Caco-2 (cell line): ENCODE results near the gene GRK5. TPM values are rescaled to one million over a fixed set of nuclear protein-coding genes. Genes with fewer than 3 reads are reported as not detected.

ENCODE experiments used
- BruUV-seq: library from RNA; stranded (reverse); fragments of 400-500 nt; replicated peaks from 2 replicates; lab custom pipeline; 2021; lab: Mats Ljungman, UMichigan
- CTCF ChIA-PET: fragments of 300-600 bp; sonication (Branson Sonifier 250); formaldehyde crosslinking; loops from one replicate; lab custom pipeline; 2022; ENCODE audit warnings: antibody characterized with exemption; lab: Charles Lee
- POLR2A ChIA-PET: fragments of 300-600 bp; sonication (Branson Sonifier 250); formaldehyde crosslinking; loops from one replicate; lab custom pipeline; 2022; ENCODE audit warnings: antibody characterized with exemption; lab: Charles Lee
- DNase-seq, 2 experiments: peaks; one replicate each; pipeline versions ENCODE4 v3.0.0 to v3.0.0-alpha.2; 2020 to 2022
- H3K27me3 ChIP-seq: replicated peaks from 2 replicates; pipeline ENCODE4 v1.6.0; 2011; ENCODE audit warnings: low read length; ENCODE audit not compliant: control insufficient read depth, insufficient read depth
- H3K36me3 ChIP-seq: 2 replicates; pipeline ENCODE4 v1.5.1; 2011; ENCODE audit warnings: low read length; ENCODE audit not compliant: control insufficient read depth, insufficient read depth
- H3K4me1 ChIP-seq: fragments of 250-450 bp; sonication (Bioruptor Pico); 2 replicates; pipeline ENCODE4 v1.5.1; 2020; ENCODE audit warnings: mild to moderate bottlenecking
- H3K4me3 ChIP-seq: 2 replicates; pipeline ENCODE4 v1.5.1; 2011; ENCODE audit warnings: low read depth, mild to moderate bottlenecking, control low read depth, low read length
- H3K9me3 ChIP-seq: fragments of 250-450 bp; sonication (Bioruptor Pico); 2 replicates; pipeline ENCODE4 v1.5.1; 2020; ENCODE audit warnings: mild to moderate bottlenecking, moderate library complexity
- H3K27ac Mint-ChIP-seq: one replicate; pipeline ENCODE4 v1.8.0; 2022; ENCODE audit warnings: mixed read lengths; ENCODE audit not compliant: unreplicated experiment
- H3K27me3 Mint-ChIP-seq: one replicate; pipeline ENCODE4 v1.8.0; 2022; ENCODE audit warnings: mixed read lengths; ENCODE audit not compliant: insufficient read depth, unreplicated experiment
- H3K36me3 Mint-ChIP-seq: one replicate; pipeline ENCODE4 v1.8.0; 2022; ENCODE audit warnings: mild to moderate bottlenecking, mixed read lengths; ENCODE audit not compliant: insufficient read depth, unreplicated experiment
- H3K4me1 Mint-ChIP-seq: one replicate; pipeline ENCODE4 v1.8.0; 2022; ENCODE audit warnings: low read depth, mixed read lengths; ENCODE audit not compliant: unreplicated experiment
- H3K4me3 Mint-ChIP-seq: one replicate; pipeline ENCODE4 v1.8.0; 2022; ENCODE audit warnings: mild to moderate bottlenecking, moderate library complexity, mixed read lengths; ENCODE audit not compliant: unreplicated experiment
- H3K9me3 Mint-ChIP-seq: one replicate; pipeline ENCODE4 v1.8.0; 2022; ENCODE audit warnings: mixed read lengths; ENCODE audit not compliant: unreplicated experiment
- intact Hi-C: fragments of 100-400 bp; cut with micrococcal nuclease; formaldehyde crosslinking; loops from one replicate; pipeline ENCODE4 v1.10.0; 2022; ENCODE audit not compliant: unreplicated experiment
- total RNA-seq: library from RNA; stranded (reverse); gene quantifications from 2 replicates; pipeline ENCODE4 v1.2.3, GENCODE V29; 2022
- TF ChIP-seq, protein P1 (sequence below), 2 experiments: fragments of 200-600 bp in 1 of 2; IDR thresholded peaks; 1 replicate in 1 of 2; 2 replicates in 1 of 2; pipeline versions ENCODE4 v1.5.1 to v1.8.0; 2011 to 2022; ENCODE audit warnings: antibody characterized with exemption in 1 of 2, control low read depth in 1 of 2, inconsistent platforms in 1 of 2, low read depth in 1 of 2, low read length in 1 of 2, mild to moderate bottlenecking in 1 of 2, moderate library complexity in 1 of 2; ENCODE audit not compliant: insufficient read depth in 1 of 2, severe bottlenecking in 1 of 2, unreplicated experiment in 1 of 2

GRK5 gene
- total RNA-seq, 1 experiment from 2014 or later = 7.7 TPM

DNA sequence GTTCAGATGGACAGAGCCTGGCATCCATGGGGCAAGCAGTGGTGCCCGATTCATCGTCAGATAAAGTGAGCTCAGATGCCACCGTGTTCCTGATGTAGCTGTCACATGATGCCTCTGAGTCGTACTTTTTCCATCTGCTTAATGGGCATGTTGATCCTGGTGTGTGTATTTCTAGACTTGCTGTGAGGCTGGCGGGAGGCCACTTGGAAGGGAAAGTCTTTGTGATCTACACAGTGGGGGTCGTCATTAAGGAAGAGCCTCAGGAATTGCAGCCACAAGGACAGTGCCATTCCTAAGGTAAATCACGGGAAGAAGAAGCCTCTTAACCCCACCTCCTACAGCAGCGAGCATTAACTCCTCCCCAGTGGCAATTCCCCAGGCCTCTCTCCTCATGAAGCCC, 272.2 kb downstream of the GRK5 start:
- Histone ChIP-seq H3K27me3 (no peaks in the 10 kb centered on the region), H3K9me3 (no peaks in the 10 kb centered on the region), H3K4me1 (no peaks in the 10 kb centered on the region), H3K4me3 (no peak overlapping the region), H3K36me3 (no peaks in the 10 kb centered on the region)
- Mint-ChIP-seq H3K36me3 (no peaks in the 10 kb centered on the region), H3K27me3 (peaks cover 14% of the 10 kb centered on the region), H3K4me3 (no peak overlapping the region), H3K27ac (no peak overlapping the region), H3K4me1 (peaks cover 6% of the 10 kb centered on the region), H3K9me3 (no peaks in the 10 kb centered on the region)
- TF ChIP-seq, protein P1, sequence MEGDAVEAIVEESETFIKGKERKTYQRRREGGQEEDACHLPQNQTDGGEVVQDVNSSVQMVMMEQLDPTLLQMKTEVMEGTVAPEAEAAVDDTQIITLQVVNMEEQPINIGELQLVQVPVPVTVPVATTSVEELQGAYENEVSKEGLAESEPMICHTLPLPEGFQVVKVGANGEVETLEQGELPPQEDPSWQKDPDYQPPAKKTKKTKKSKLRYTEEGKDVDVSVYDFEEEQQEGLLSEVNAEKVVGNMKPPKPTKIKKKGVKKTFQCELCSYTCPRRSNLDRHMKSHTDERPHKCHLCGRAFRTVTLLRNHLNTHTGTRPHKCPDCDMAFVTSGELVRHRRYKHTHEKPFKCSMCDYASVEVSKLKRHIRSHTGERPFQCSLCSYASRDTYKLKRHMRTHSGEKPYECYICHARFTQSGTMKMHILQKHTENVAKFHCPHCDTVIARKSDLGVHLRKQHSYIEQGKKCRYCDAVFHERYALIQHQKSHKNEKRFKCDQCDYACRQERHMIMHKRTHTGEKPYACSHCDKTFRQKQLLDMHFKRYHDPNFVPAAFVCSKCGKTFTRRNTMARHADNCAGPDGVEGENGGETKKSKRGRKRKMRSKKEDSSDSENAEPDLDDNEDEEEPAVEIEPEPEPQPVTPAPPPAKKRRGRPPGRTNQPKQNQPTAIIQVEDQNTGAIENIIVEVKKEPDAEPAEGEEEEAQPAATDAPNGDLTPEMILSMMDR (IDR thresholded peaks at IDR 0.05; ENCODE audit: insufficient read depth in 1 of 2, low read depth in 1 of 2, low read length in 1 of 2, severe bottlenecking in 1 of 2, unreplicated experiment in 1 of 2) = no peak
- ChIA-PET CTCF (interaction anchor here (0.6 kb wide), 1 partner anchor 34 kb away, joined by 3 read pairs; no protein-coding TSS in a partner anchor), POLR2A (no interaction called here)
- intact Hi-C loops = no loop called here
- BruUV-seq = no TSS peak
- no peak for DNase-seq

DNA sequence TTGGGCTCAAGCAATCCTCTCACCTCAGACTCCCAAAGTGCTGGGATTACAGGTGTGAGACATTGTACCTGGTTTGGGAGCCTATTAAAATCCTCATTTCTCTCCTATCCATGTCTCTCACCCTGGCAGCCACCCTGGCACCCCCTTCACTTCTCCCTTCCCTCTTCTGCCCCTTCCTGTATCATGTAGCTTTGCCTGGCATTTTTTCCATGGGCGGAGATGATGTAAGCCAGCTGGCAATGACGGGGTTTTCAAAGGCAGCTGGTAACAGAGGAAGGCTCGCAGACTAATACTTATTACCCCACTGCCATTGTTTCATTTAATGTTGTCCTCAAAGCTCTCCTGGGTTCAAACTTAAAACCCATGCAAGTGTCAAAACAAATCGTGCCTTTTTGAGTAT, 273.3 kb downstream of the GRK5 start:
- no peak for DNase-seq
- Histone ChIP-seq H3K4me1 (no peaks in the 10 kb centered on the region), H3K27me3 (no peaks in the 10 kb centered on the region), H3K36me3 (no peaks in the 10 kb centered on the region), H3K9me3 (no peaks in the 10 kb centered on the region), H3K4me3 (no peak overlapping the region)
- ChIA-PET CTCF (no interaction called here), POLR2A (no interaction called here)
- peaks cover 14% of the 10 kb centered on the region for H3K27me3 Mint-ChIP-seq
- TF ChIP-seq, protein P1 (IDR thresholded peaks at IDR 0.05; ENCODE audit: insufficient read depth in 1 of 2, low read depth in 1 of 2, low read length in 1 of 2, severe bottlenecking in 1 of 2, unreplicated experiment in 1 of 2) = no peak
- no TSS peak for BruUV-seq
- no peaks in the 10 kb centered on the region for H3K36me3 Mint-ChIP-seq
- peaks cover 6% of the 10 kb centered on the region for H3K4me1 Mint-ChIP-seq
- no peaks in the 10 kb centered on the region for H3K9me3 Mint-ChIP-seq
- no peak overlapping the region for H3K27ac Mint-ChIP-seq
- no peak overlapping the region for H3K4me3 Mint-ChIP-seq
- intact Hi-C loops = no loop called here

DNA sequence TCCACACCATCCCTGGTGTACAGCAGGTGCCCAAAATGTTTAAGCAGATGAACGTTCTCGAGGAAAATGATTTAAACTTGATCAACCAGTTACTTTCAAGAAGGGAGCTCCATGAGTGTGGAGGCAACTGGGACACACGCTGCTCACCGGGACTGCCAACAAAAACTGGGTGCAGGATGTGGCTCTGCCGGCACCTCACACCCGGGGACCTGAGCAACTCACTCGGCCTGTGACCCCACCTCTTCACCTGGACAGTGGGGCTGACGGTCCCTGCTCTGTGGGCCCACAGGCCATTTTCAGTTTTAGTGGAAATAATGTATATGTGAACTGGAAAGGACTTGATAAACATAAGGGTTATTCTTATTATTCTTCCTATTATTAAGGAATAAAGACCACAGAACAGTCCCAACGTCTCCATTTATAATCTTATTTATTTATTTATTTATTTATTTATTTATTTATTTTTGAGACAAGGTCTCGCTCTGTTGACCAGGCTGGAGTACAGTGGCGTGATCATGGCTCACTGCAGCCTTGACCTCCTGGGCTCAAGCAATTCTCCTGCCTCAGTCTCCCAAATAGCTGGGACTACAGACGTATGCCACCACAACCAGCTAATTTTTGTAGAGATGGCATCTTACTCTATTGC, 274.5 kb downstream of the GRK5 start:
- Mint-ChIP-seq H3K9me3 (no peaks in the 10 kb centered on the region), H3K4me3 (no peak overlapping the region), H3K4me1 (peaks cover 6% of the 10 kb centered on the region), H3K27me3 (peaks cover 14% of the 10 kb centered on the region), H3K36me3 (no peaks in the 10 kb centered on the region), H3K27ac (no peak overlapping the region)
- ChIA-PET POLR2A (no interaction called here), CTCF (no interaction called here)
- no peaks in the 10 kb centered on the region for H3K27me3 ChIP-seq
- H3K36me3 ChIP-seq = no peaks in the 10 kb centered on the region
- intact Hi-C loops = no loop called here
- DNase-seq = no peak
- no peaks in the 10 kb centered on the region for H3K9me3 ChIP-seq
- no TSS peak for BruUV-seq
- H3K4me3 ChIP-seq = no peak overlapping the region
- TF ChIP-seq, protein P1 (IDR thresholded peaks at IDR 0.05; ENCODE audit: insufficient read depth in 1 of 2, low read depth in 1 of 2, low read length in 1 of 2, severe bottlenecking in 1 of 2, unreplicated experiment in 1 of 2) = no peak
- H3K4me1 ChIP-seq = no peaks in the 10 kb centered on the region
